ENCODE measurements around the gene CPNE4.

The CPNE4 gene

GRCh38 chr3:131568460-131568859, 466.4 kb downstream of the CPNE4 start:
- DNase-seq = peak; percentile 4

GRCh38 chr3:131564812-131565211, 470.0 kb downstream of the CPNE4 start:
- DNase-seq = no peak

- no peak for DNase-seq
Observed at GRCh38 chr3:131561511-131561910, 473.3 kb downstream of the CPNE4 start.

- DNase-seq = no peak
Observed at GRCh38 chr3:131560795-131561194, 474.0 kb downstream of the CPNE4 start.

- DNase-seq = no peak
Observed at GRCh38 chr3:131555456-131555855, 479.4 kb downstream of the CPNE4 start.

GRCh38 chr3:131553495-131554247, 481.1 kb downstream of the CPNE4 start:
- DNase-seq = no peak

GRCh38 chr3:131551761-131552160, 483.1 kb downstream of the CPNE4 start:
- DNase-seq = no peak

- DNase-seq = no peak
Observed at GRCh38 chr3:131550562-131551465, 484.0 kb downstream of the CPNE4 start.

GRCh38 chr3:131549340-131549739, 485.5 kb downstream of the CPNE4 start:
- no peak for DNase-seq

- no peak for DNase-seq
Observed at GRCh38 chr3:131547585-131547984, 487.2 kb downstream of the CPNE4 start.

GRCh38 chr3:131546441-131546840, 488.4 kb downstream of the CPNE4 start:
- DNase-seq = no peak

- DNase-seq = no peak
Observed at GRCh38 chr3:131544557-131544956, 490.3 kb downstream of the CPNE4 start.

- no peak for DNase-seq
Observed at GRCh38 chr3:131543714-131544113, 491.1 kb downstream of the CPNE4 start.

- no peak for DNase-seq
Observed at GRCh38 chr3:131541288-131541687, 493.5 kb downstream of the CPNE4 start.

GRCh38 chr3:131540821-131541220, 494.0 kb downstream of the CPNE4 start:
- DNase-seq = no peak

- DNase-seq = no peak
Observed at GRCh38 chr3:131540143-131540542, 494.7 kb downstream of the CPNE4 start.

GRCh38 chr3:131538968-131539367, 495.8 kb downstream of the CPNE4 start:
- DNase-seq = no peak

- no peak for DNase-seq
Observed at GRCh38 chr3:131537531-131537930, 497.3 kb downstream of the CPNE4 start.

- DNase-seq = no peak
Observed at GRCh38 chr3:131535596-131535995, 499.2 kb downstream of the CPNE4 start.

- no peak for DNase-seq
Observed at GRCh38 chr3:131535131-131535530, 499.7 kb downstream of the CPNE4 start.

GRCh38 chr3:131532645-131533044, 502.2 kb downstream of the CPNE4 start:
- no peak for DNase-seq

- DNase-seq = no peak
Observed at GRCh38 chr3:131530843-131531242, 504.0 kb downstream of the CPNE4 start.

GRCh38 chr3:131530388-131530787, 504.4 kb downstream of the CPNE4 start:
- no peak for DNase-seq

- DNase-seq = no peak
Observed at GRCh38 chr3:131526801-131527347, 507.9 kb downstream of the CPNE4 start.
